Measurements from ENCODE around the gene FAM174A.
"Not testable (repeated sequence)": the region's sequence is repeated elsewhere in the genome, so short reads cannot be mapped to it uniquely, and the experiment has no call there.

The FAM174A gene

DNA sequence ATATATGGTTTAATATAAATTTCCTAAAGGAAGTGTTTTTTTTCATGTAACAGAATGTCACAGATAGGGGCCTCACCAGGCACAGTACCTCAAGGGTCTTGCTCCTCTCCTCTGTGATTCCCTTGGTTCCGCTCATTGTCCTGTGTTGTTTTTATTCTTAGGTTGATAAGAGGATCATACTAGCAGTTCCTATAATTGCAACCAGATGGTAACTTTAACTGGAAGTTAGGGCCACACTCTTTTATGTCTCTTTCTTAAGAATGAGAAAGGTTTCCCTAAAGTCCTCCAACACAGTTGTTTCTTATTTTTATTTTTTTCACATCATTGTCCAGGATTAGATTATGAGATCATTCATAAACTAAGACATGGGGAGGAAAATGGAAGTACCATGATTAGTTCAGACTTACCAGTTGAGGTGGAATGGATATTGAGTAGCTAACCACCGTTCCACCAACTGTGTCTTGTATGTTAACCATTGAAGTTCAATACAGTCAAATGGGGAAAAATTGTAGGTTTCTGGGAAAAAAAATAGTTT lies 41.1 kb downstream of the FAM174A start:
- DNase-seq: peak; percentile 44

DNA sequence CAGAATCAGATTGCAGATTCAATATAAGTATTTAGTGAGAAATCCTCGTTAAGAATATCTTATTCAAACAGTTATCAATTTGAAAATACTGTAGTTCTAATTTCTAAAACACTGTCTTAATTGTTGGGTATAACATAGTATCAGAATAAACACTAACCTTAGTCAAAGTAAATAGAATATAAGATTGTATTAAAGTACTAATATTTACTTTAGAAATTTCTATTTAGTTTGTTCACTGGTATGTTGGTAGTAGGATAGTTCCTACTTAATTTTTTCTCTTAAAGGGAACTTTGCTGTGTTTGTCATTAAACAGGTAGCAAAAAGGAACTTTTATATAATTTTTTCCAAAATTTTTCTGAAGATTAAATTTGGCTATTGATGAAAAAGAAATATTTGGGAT lies 42.3 kb downstream of the FAM174A start:
- no peak for DNase-seq

DNA sequence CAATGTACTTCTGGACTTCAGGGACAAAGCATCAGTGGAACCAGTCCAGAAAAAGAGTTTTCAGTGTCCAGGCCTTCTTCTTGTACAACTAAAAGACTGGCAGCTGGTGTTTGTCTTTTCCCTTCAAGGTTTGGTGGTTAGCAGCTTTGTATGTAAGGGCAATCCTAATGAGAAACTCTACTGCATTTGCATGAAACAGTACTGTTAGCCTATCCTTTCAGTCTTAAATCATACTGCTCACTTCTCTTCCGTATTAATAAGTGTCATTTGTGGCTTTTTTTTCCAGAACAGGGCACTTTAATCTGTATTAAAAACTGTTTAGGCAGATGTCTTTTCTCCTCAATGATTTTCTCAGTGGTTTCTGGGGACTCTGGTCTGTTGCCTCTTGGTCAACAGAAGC lies 48.9 kb downstream of the FAM174A start:
- DNase-seq: no peak

DNA sequence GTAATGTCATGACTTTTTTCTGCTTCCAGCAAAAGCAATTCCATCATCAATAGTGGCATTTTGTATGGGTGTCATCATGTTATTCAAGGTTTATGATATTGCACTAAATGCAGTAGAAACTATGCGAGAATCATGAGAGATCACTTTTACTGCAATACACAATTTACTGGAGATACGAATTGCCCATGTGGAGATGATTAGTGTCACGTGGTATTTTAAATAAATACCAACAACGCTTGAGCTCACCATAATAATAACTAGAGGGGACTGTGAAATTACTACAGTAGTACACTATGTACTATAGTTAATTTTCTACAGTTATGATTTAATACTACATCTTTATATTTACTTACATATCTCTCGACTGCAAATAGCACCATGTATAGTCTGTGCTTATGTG lies 49.7 kb downstream of the FAM174A start:
- no peak for DNase-seq

DNA sequence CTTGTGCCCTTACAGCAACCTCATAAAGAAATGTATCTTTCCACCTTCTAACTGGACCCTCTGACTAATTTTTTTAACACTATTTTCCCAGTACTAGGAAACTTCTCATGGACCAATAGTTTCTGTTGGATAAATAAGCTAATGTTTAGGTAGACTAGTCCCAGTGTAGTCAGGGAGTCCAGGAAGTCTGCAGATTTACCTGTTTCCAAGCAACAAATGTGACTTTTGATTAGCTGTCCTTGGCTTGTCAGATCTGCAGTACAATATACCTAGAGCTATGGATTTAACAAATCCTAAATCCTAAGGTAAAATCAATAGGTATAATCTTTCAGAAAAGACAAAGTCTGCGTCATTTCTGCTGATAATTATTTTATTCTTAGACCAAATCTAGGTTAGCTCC lies 55.7 kb downstream of the FAM174A start:
- no peak for DNase-seq

DNA sequence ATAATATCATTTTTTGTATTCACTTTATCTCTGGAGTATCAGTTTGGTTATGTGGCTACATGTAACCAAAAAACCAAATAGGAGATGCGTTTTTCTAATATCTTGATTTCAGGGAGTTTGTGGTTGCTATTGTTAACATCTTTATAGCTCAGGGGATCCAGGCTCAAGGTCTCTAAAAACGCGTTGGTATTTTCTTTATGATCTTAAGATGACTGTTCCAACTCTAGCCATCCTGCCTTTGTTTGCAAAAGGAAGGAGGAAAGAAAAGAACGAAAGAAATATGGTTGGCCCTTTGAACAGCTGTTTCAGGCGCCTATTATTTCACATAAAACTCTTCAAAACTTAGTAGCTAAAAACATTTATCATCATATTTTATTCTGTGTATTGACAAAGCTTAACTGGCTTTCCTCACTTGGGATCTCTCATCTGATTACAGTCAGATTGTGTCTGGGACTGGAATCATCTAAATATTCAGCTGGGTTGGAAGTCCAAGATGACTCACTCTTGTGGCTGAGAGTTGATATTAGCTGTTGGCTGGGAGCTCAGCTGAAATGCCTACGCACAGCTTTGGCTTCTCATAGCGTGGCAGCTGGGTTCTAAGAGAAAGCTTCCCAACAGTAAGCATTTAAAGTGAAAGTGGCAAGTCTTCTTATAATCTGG lies 60.1 kb downstream of the FAM174A start:
- no peak for DNase-seq

DNA sequence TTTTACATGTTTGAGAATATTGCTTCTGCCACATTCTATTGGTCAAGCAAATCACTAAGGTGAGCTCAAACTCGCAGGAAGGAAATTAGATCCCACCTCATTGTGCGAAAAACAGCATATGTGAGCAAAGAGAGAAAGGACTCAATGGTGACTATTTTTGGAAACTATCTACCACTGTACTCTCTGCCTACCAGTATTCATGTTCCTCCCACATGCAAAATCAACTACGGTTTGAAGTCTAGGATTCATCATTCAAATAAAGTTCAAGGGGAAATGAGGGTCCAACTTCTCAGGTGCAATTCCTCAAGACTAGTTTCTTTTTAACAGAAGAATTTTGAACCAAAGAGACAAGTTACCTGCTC lies 60.6 kb downstream of the FAM174A start:
- no peak for DNase-seq

DNA sequence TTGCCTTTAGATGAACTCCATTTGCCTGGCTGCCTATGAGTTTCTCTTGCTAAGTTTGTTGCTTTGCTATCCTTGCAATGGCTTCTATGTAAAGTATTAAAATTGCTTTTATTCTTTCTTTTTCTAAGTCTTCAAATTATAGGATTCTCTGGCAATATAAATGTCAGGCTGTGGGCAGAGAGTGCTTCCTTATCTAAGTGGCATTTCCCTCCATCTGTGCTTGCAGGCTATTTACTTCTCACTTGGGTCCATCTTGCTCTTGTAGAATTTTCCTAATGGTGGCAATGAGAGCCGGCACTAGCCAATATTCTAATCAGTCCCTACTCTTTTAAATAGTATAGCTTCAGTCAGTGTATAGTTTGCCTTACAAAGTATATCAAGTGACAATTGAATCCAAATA lies 63.3 kb downstream of the FAM174A start:
- no peak for DNase-seq

DNA sequence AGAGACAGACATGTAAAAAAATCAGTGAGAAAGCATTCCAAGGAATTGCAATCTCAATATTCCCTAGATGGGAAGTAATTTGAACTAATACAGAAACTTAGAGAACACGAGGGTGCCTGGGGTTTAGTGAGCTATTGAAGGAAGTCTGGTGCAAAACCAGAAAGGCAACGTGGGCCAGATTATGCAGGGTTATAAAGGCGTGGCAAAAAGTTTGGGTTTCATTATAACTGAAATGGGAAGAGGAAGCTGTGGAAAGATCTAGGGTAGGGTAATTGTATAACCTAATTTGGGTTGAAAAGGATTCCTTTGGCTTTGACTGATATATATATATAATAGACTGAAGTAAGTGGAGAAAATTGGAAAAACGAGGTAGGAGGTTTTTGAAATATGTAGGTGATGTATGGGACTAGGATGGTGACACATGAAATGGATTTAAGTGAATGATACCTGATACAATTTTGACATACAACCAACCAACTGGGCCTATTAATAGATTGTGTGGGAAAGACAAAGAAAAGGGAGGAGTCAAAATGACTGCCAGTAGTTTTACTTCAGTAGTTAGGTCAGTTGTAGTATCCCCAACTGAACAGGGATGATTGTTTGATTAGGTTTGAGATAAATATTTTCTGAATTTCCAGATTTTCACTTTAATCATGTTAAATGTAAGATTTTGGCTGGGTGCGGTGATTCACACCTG lies 65.3 kb downstream of the FAM174A start:
- no peak for DNase-seq

DNA sequence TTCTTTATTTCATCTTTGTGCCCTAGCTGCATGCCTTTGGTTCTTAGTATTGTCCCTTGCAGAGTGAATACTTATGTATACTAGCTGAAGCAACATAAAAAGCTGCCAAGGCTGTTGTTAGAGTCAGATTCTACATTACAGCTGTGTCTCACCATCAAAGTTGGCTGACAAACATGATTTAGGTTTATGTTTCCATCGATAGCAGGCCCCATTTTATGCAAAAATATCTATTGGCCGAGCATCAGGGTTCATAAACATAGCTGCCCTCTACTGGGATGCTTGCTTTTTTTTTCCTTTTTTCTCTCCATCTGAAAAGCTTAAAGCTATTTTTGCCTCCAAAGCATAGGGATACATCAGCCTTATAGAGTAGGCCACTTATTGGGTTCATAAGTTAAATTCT lies 68.0 kb downstream of the FAM174A start:
- DNase-seq: no peak

DNA sequence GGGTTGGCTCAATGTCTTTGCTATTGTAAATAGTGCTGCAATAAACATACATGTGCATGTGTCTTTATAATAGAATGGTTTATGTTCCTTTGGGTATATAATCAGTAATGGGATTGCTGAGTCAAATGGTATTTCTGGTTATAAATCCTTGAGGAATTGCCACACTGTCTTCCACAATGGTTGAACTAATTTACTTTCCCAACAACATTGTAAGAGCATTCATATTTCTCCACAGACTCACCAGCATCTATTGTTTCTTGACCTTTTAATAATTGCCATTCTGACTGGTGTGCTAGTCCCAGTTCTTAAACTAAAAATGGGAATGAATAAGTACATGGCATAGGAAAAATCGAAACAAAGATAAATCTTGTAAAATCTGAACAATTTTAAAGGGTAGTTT lies 68.8 kb downstream of the FAM174A start:
- not testable (repeated sequence) for DNase-seq

DNA sequence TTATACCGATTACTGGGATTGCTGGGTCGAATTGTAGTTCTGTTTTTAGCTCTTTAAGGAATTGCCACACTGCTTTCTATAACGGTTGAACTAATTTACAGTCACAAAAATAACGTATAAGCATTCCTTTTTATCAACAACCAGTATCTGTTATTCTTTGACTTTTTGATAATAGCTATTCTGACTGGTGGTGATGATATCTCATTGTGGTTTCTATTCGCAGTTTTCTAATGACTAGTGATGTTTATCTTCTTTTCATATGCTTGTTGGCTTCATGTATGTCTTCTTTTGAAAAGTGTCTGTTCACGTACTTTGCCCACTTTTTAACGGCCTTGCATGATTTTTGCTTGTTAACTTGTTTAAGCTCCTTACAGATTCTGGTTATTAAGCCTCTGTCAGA lies 74.4 kb downstream of the FAM174A start:
- DNase-seq: no peak

DNA sequence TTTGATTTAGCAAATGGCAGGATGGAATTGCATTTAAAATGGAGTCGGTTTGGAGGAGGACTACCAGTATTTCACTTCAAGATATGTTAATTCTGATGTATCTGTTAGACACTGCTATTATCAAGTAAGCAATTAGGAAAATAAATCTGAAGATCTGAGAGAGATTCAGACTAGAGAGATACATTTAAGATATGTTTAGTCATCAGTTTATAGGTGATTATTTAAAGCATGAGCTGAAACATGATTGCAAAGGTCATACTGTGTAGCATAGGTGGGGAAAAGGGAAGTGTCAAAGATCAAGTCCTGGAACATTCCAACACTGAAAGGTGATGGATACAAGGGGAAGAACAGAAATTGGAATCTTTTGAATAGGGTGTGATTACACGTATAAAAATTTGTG lies 79.1 kb downstream of the FAM174A start:
- DNase-seq: no peak

DNA sequence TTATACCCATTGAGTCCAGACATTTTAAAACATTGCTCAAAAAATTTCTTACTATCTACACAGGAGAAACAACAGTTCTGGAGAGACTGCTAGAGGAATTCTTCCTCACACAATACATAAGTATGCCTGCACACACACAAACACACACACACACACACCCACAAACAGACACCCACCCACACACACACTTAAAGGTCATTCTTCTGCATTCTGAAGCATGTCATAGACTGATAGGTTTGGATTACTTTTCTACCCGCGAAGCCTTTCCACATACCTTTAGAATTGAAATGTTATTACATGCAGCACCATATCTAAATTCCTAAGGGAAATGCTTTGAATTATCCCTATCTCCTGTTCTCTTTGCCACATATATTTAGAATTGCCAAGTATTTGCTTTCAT lies 80.2 kb downstream of the FAM174A start:
- DNase-seq: no peak

DNA sequence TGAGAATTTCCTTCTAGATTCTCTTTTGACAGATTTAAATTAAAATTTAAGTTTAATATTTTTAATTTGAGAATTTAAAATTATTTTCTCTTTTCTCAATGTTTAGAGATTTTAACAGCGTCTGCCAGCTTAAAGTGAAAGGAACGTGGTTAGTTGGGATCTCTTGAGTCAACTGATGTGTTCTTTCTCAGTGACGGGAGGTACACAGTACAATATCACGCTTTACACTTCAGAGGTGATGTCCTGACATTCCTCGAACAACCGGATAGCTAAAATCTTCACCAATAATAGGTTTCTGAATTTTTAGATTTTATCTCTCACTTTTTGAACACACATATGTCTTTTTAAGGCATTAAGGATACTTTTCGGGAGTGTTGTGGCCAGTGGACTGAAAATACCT lies 81.1 kb downstream of the FAM174A start:
- no peak for DNase-seq

DNA sequence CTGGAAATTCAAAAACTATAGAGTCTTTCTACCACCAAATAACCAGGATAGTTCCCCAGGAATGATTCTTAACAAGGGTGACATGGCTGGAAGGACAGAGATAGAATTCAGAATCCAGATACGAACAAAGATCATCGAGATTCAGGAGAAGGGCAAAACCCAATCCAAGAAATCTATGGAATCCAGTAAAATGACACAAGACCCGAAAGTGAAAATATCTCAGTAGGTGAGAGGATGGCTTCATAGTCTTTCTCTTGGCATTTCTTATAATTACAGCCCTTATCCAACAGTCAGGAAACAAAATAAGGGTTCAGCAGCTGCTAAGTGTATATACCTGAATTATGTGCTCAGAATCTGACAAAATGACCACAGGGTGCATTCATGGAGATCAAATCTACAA lies 81.8 kb downstream of the FAM174A start:
- no peak for DNase-seq

DNA sequence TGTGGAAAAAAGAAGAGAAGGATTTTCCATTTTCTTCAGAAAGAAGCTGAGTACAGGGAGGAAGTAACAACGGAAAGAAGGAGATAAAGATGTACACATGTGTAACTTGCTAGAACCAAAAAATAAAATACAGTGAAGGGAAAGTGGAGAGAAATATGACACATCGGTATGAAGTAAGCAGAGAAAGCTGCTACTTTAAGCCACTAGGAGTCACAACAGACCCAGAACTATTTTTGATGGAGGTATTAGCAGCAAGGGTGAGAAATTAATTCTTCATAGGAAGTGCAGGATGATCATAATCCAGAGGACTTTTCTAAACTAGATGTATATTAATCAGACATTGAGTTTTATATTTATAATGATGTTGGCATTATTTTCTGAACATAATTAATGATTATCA lies 88.5 kb downstream of the FAM174A start:
- DNase-seq: peak; percentile 45

DNA sequence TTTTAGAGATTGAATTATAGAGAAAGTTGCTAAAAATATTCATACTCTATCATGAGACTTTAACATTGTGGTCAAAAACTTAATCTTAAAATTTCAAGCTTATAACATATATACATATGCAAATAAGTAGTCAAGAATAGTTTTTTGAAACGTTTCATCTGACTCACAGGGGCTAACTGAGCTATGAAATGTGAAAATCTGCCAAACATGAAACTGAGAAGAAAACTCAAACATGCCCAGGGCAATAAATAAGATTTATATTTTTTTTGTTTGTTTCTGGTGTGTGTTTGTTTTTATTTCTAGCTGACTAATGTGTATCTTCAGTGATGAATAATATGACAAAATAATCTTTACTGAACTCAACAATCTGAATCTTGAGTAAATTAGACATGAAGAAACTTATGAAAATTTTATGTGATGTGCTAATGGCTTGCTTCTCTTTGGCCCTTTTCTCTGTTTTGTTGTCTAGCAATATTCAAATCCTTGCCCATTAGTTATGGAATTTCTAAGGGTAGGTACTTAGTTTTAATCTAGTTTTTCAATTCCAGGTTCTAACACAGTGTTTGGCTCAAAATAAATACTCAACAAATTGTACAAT lies 99.9 kb downstream of the FAM174A start:
- no peak for DNase-seq

All from NCI-H82 (cell line).